ENCODE data around the gene UBASH3B.
"Not testable (repeated sequence)": the region's sequence is repeated elsewhere in the genome, so short reads cannot be mapped to it uniquely, and the experiment has no call there.

UBASH3B gene

GRCh38 chr11:122820158-122820557 lies 164.6 kb downstream of the UBASH3B start:
- DNase-seq: no peak

- no peak for DNase-seq
Observed at GRCh38 chr11:122821169-122821568, 165.6 kb downstream of the UBASH3B start.

GRCh38 chr11:122822241-122822640 lies 166.7 kb downstream of the UBASH3B start:
- no peak for DNase-seq

- DNase-seq: no peak
Observed at GRCh38 chr11:122823564-122823963, 168.0 kb downstream of the UBASH3B start.

- not testable (repeated sequence) for DNase-seq
Observed at GRCh38 chr11:122829371-122829770, 173.8 kb downstream of the UBASH3B start.

- DNase-seq: not testable (repeated sequence)
Observed at GRCh38 chr11:122832297-122832696, 176.8 kb downstream of the UBASH3B start.

- no peak for DNase-seq
Observed at GRCh38 chr11:122832721-122833470, 177.4 kb downstream of the UBASH3B start.

- no peak for DNase-seq
Observed at GRCh38 chr11:122833846-122834464, 178.4 kb downstream of the UBASH3B start.

- no peak for DNase-seq
Observed at GRCh38 chr11:122836916-122837315, 181.4 kb downstream of the UBASH3B start.

- no peak for DNase-seq
Observed at GRCh38 chr11:122837528-122838346, 182.2 kb downstream of the UBASH3B start.

GRCh38 chr11:122843281-122844141 lies 188.0 kb downstream of the UBASH3B start:
- DNase-seq: no peak

GRCh38 chr11:122847466-122847865 lies 191.9 kb downstream of the UBASH3B start:
- DNase-seq: no peak

- no peak for DNase-seq
Observed at GRCh38 chr11:122848186-122848585, 192.7 kb downstream of the UBASH3B start.

- peak; percentile 66 for DNase-seq
Observed at GRCh38 chr11:122850076-122850631, 194.6 kb downstream of the UBASH3B start.

GRCh38 chr11:122851366-122851966 lies 195.9 kb downstream of the UBASH3B start:
- no peak for DNase-seq

GRCh38 chr11:122852074-122852795 lies 196.7 kb downstream of the UBASH3B start:
- peak; percentile 32 for DNase-seq

GRCh38 chr11:122852796-122853160 lies 197.3 kb downstream of the UBASH3B start:
- no peak for DNase-seq

GRCh38 chr11:122853261-122853660 lies 197.7 kb downstream of the UBASH3B start:
- no peak for DNase-seq

GRCh38 chr11:122853971-122854446 lies 198.5 kb downstream of the UBASH3B start:
- DNase-seq: peak; percentile 83

GRCh38 chr11:122861631-122862030 lies 206.1 kb downstream of the UBASH3B start:
- DNase-seq: no peak

- DNase-seq: no peak
Observed at GRCh38 chr11:122862091-122862490, 206.6 kb downstream of the UBASH3B start.

All from fibroblast of skin of right quadriceps (primary cell).